NCI-H510A (cell line): ENCODE measurements around the gene RGSL1.
A peak's percentile ranks its signal among the peaks of the same experiment; 100 is the strongest.

Experiments
- DNase-seq: peaks from one replicate; lab custom pipeline; 2025; lab: John Stamatoyannopoulos, UW

Gene RGSL1

DNA sequence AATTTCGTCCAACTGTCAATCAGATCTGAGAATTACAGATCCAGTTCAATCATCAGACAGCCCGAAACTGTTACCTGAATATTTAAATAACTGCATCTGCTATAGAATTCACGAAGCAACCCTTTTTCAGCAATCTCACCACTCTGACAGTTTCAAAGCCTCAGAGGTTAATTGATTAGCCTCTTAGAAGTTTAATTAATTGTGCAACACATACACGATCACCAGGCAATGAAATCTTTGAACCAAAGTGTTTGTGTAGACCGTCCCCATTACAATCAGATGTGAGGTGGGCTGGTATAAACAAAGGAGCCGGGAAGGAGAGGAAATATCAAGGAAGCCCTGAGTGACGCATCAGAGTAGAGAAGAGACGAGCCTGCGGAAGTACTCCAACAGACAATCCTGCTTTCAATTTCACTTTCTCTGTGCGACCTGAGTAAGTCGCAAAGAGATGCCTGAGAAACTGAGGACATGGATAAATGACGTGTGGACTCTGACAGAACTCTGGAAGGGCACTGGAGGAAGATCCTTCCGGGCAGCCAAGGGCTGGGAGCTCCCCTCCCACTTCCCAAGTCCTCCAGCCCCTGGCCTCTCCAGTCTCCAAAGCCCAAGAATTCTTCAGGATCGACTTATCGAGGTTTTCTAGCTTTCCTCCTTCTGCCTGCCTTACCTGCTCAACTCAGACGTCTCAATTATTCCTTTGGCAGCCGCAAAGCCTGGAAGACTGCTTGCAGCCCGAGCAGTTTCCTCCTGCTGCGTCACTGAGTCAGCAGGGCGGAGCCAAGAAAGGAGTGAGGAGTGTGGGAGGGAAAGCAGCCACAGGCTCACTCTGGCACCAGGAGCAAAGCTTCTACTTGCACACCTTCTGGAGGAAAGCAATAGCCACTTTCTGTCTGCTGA, 138.8 kb downstream of the RGSL1 start, which contains the start of gene RNASEL:
Gene RNASEL, minus strand, starts transcription at position 757 of the 897 bp plus-strand sequence. CDS start 2,450 bp downstream, outside the sequence.
- DNase-seq, result no peak

DNA sequence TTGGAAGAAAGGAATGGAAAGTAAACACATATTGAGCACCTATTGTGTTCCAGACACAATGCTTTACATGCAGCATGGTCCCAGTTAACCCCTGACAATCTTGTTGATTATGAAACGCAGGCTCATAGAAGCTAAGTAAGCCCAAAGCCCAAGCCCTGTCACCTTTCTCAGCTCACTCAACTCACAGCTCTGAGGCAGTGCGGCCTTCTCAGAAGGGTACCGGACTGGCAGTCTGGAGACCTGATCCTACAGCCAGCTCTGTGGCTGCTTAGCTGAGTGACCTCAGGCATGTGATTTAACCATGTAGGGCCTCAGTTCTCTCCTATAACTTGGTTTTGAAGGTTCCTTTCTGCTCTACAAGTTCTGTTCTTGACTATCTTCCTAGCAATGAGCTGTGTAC, 139.6 kb downstream of the RGSL1 start:
- no peak for DNase-seq

DNA sequence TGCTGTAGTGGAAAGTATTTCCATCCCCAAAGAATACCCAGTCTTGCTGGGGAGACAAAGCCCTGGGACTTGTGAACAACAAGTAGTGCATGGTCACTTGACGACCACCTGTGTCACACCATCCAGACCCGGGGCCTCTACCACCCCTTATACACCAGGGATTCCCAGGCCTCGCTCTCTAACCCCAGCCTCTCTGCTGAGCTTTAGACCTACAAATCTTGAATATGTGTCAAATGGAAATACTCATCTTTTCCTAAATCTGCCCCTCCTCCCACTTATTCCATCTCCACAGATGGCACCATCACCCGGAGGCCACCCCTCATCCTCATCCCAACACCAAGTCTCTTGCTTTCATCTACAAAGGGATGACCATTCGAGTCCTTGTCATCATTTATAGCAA, 140.0 kb downstream of the RGSL1 start:
- DNase-seq, result no peak

DNA sequence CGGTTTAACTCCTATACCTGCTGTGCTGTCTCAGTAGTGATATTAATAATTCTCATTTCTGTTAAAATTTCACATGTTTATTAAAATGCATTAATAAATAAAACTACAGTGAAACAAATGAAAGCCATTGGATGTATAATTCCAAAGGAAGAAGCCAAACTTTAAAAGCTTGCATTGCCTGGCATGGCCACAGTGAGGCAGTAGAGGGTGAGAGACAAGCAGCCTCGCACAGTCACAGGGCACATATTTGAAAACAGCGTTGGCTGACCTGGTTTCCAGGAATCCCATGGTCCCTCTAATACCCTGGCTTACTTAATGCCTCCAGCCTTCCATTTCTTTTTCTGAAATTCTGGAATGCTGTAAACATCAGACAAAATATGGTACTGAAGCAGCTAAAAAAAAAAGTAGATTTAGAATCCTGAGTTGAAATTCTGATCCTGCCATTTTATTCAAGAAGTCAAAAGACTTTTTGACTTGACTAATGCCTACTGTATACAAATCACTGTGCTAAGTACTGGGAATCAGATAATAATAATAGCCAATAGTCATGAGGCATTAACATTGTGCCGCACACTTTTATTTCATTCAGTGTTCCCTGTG, 145.8 kb downstream of the RGSL1 start:
- no peak for DNase-seq

DNA sequence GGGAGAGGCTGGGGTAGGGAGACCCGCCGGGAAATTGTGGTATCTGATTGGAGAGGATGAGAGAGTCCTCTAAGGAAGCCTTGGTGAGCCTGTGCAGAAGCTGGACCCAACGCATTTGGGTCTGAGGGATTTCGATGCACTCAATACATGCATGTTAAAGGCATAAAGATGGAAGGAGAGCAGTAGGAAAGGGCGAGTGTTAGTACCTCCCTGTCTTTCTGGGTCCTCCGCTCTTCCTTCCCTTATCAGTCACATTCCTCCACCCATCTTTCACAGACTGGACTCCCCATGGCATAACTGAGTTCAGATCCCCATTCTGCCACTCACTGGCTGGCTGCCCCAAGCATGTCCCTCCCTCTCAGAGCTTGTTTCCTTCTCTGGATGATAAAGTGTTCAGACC, 147.0 kb downstream of the RGSL1 start:
- DNase-seq, result no peak

DNA sequence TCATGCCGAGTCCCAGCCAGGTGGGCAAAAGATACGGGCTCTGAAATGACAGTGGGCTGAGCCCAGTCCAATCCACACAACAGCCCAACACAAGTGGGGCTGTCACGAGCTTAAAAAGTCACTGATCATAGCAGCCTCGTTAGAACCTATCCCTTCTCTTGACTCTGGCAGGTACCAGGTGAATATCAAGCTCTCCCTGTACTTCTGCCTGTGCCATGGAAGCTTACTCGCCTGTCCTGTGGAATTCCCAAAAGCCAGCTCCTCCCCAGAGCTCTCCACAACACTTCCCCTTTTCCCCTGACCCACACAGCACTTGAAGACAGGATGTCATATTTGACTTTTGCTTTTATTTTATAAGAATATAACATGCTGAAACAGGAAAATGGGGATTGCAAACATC, 148.3 kb downstream of the RGSL1 start:
- DNase-seq, result no peak

DNA sequence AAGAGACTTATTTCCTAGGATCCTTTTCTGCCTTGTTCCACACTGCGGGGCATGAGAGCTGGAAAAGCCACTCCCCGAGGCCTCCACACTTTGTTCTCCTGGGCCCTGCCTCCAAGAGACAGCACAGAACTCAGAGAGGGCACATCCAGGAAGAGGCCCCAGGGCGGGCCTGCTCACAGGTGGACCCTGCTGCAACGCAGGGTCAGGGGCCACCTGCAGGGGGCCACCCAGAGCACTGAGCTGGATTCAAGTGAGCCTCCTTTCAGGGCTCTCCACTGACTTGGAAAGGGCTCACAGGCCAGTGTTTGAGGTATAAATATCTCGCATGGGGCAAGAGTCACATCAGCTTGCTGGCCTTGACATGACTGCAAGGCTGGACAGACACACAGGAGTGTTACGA, 149.4 kb downstream of the RGSL1 start:
- no peak for DNase-seq

DNA sequence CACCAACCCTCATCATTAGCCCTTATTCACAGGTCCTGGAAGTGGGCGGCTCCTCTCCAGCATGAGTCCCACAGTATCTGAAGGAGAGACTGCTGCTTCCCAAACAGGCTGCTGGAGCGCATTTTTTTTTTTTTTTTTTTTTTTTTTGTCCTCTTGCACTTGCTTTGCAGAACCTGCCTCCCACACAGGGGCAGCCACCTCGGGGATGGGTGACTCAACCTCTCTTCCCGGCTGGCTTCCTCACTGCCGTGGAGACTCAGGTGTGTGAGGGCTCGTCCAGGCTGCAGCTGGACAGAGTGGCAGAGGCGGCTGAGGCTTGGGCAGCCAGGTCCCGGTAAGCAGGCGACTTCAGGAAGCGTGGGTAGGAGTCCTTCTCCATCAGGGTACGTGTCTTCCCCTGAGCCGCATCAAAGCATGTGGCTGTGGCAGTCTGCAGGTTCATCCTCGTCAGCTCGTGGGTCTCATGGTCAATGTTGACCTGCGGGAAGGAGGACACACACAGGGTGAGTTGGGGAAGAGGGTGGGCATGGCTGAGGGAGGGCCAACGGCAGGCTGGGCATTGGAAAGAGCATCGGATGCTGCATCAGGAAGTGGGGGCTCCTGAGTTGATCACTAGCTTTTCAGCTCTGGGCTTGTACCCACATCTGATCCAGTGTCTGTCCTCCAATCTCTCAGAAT, 150.2 kb downstream of the RGSL1 start:
- DNase-seq, result no peak

DNA sequence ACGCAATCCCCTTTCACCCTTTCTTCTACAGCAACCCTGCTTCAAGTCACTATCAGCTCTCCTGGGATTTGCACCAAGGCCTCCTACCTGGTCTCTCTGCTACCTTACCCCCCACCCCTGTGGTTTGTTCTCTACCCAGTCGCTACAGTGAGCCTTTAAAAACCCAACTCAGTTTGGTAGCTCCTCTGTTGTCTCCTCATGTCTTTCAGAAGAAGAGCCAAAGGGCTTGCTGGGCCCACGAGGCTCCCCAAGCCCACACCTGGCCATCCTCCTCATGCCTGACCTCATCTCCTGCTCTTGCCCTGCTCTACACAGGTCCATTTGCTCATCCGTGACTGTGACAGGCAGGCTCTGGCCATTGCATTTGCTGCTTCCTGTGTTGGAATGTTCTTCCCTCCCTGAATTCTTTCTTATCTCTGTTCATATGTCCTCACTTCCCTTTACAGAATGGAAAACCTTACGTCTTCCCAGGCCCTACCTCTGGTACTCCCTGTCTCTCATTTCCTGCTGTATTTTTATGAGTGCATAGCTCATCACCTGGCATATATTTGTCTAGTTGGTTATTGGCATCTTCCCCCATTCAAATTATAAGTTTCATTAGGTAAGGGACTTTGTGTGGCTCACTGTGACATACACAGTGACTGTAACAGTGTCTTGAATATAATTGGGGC, 150.9 kb downstream of the RGSL1 start:
- DNase-seq, result no peak

DNA sequence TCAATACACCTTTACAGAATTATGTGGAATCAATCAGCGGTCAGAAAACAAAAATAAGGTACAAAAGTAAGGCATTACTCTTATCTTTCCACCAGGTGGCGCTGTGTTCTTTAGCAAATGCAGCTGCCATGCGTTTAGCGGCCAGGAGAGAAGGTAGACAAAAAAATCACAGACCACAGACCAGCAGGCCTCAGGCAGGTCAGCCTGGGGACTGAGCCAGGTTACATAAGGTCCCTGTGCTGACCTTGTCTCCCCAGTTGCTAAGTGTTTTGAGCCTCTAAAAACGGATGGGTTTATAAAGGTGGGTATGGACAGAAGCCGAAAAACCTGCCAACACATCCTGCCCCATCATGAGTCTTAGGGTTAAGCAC, 151.5 kb downstream of the RGSL1 start:
- DNase-seq, result peak; percentile 43

DNA sequence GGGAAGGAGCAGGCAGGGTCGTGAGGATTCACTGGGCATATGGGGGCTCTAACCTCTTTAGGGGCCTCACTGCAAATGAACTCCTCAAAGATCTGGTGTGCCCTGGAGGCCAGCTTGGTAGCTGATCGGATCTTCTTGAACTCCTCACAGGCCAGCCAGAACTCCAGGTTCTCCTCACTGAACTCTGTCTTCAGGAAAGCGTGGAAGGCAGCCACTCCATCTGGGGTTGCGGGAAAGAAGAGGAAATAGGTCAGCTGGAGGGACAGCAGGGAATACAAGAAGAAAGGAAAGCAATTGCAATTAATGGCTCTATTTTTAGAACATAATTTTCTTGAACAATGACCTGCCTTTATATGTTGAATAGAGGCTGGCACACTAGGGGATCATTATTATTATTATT, 152.0 kb downstream of the RGSL1 start:
- DNase-seq, result no peak

DNA sequence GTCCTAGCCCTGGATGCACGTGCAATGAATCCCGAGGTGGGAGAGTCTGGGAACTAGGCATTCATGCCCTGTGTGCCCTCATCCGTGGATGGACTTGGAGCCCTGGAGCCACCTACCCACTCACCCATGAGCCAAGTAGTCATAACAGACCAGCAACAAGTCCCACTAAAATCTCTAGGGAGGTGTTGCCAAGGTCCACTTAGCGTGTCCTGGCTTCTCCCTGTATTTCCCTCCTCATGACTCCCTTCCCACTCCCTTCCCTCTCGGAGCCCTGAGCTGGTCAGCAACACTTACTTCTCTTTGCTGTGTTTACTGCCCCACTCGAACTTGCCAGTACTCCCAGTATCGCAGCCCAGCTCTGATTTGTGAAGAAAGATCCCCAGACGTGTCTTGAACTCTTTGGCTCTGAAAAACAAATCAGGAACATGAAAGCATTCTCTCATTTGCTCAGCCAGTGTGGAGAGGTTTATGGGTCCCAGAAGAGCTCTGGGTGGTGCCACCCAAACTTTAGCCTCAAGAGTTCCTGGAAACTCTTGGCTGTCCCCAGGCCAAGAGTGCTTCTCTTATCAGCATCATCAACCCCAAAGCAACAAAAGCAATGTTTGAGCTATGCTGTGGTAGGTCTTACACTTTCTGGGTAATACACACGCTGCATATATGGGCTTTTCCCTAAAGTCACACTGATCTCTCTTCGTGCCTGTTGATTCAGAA, 153.1 kb downstream of the RGSL1 start:
- no peak for DNase-seq

DNA sequence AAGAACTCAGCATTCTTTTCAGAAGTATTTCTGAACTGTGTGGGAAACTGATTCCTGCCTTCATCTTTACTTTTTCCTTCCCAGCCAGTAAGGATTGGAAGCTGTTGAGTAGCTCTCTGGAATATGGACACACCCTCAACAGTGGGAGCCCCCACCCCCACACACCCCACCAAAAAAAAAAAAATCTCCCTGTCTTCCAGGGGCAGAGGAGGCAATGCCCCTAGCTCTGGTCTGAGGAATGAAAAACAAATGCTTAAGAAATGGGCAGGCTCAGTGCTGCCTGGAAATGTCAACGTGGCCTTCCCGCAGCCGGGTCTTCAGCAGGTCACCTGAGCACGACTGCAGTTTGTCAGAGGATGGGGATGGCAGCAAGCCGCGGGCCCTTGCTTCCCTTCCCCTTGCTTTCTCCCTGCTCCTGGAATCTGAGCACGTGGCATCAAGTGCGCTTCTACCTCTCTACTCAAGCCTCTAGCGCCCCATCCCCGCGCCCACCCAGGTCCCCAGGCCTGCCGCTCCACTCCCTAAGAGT, 153.8 kb downstream of the RGSL1 start:
- no peak for DNase-seq

DNA sequence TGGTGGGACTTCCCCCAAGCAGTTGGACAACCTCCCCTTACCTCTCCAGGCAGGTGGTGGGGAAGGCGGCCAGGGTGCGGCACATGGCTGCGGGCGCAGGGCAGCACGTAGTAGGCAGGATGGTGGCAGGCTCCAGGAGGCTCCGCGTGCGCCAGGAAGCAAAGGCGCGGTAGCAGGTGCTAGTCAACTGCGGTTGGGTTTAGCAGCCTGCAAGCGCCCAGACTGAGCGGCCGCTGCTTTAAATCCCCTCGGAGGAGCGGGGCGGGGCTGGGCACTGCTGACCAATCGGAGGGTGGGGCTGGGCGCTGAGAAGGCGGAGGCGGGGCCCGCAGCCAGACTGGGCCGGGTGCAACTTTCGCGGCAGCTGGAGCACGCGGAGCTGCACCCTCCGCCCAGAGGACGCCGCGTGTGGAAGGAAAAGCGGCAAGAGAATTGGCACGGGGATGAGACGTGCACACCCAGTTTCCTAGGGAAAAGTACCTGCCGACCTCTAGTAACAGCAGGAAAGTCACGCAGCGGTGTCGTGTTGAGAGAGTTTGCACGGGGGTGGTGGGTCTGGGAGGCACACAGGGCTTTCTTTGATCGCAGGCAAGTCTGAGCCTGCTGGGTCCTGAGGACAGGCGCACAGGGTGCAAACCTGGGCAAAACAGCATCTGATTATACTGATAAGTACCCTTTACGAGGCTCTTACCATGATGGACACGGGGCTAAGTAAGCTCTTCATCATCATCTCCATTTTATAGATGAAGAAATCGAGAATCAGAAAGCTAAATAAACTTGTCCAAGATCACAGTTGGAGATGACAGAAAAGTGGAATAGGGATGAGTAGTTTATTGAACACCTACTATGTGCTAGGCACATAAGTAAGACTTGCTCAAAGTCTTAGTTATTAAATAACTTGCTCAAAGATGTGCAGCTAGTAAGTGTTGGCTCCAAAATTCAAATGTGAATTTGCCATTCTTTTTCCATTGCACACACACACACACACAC, 154.5 kb downstream of the RGSL1 start, which contains the start of gene RGS16:
Gene RGS16, minus strand, starts transcription at position 215 of the 990 bp plus-strand sequence. Its CDS starts 130 bp downstream, at position 85.
- peak; percentile 95 for DNase-seq

DNA sequence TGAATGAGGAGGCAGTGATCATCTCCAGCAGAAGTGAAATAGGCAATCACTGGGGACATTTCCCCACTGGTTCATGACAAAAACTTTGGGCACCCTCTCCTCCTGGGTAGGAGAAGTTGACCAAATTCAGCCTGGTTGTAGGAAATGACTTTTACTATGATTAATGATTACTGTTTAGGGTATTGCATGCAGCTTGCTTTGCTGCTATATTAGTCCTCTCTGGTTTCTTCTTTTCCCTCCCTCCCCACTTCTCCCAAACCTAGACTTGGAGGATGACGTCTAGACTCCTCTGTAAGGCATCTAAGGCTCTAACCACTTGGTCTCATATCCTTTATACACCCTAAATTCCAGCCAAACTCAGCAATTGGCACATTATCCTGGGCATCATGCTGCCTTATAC, 157.6 kb downstream of the RGSL1 start:
- no peak for DNase-seq

DNA sequence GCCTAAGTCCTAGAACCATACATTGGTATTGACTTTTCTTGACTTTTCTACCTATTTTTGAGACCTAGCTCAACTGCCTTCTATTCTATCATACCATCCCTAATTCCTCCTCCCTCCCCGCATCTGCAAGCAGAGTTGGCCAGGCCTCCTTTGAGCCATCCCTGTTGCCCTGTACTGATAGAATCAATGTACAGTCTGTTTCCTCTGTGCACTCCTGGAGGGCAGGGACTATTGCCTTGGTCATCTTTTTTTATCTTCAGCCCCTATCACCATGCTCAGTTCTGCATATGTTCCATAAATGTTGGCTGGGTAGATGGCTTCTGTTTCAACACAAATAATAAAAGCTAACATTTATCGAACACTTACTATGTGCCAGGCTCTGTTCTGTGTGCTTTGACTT, 158.3 kb downstream of the RGSL1 start:
- DNase-seq, result no peak

DNA sequence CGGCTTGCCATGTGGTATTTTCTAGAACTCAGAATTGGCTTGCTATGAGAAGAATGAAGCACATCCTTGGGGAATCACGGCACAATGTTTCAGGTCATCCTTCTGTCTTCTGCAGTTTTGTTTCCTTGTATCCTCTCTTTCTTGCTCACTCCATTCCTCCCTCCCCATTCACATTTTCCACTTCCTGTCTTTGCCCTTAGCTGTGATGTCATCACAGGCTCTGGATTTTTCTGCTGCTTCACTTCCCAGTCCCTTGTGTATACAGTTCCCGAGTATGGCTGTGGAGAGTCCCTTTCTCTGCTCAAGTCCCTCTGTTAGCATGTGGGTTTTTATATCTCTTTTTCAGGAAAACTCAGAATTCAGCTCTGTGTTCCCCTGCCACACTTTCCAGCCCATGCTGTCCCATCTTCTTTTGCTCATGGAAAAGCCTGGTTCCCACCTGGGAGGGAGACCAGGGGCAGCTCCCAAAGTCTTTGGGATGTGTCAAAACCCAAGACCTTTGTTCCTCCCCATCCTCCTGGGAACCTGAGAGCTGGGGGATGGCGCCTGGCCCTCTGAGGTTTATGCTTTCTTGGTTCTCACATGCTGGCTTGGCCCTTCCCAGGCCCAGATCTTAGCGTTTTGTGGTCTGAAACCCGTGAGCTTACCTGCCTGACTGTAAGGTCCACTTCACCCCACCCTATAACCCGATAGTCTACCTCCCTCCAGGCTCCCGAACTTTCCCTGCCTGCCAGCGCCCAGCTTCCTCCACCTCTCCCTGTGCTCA, 159.1 kb downstream of the RGSL1 start:
- DNase-seq, result no peak
